ENCODE results near the gene DLGAP1. TPM values are rescaled to one million over a fixed set of nuclear protein-coding genes. Genes with fewer than 3 reads are reported as not detected.

The DLGAP1 gene
- total and polyA plus RNA-seq, 2 of the 8 experiments (the other 6 are each of a cell fraction or from before 2014, with no cell fraction given): 11.8 to 16.9 TPM

- TF ChIP-seq CHD7 (IDR thresholded peaks at IDR 0.05; ENCODE audit: insufficient replicate concordance, low read length): no peak
- TF ChIP-seq CREB1 (IDR thresholded peaks at IDR 0.05): no peak
- no peak for TF ChIP-seq SP1 (IDR thresholded peaks at IDR 0.05; ENCODE audit: low read depth, low read length)
- TF ChIP-seq CHD1 (IDR thresholded peaks at IDR 0.05; ENCODE audit: low read depth, low read length): no peak
- TF ChIP-seq USF2 (IDR thresholded peaks at IDR 0.05; ENCODE audit: low read length): no peak
- no peak for TF ChIP-seq ATF3 (IDR thresholded peaks at IDR 0.05; ENCODE audit: insufficient read depth, low read depth, low read length)
- no peak for TF ChIP-seq KDM4A (IDR thresholded peaks at IDR 0.05; ENCODE audit: low read depth, low read length, severe bottlenecking)
Observed at GRCh38 chr18:3804336-3804735, 650.8 kb downstream of the DLGAP1 start (continued).
